SJSA1 (cell line): Measurements from ENCODE around the gene MCCD1. TPM values are rescaled to one million over a fixed set of nuclear protein-coding genes. Genes with fewer than 3 reads are reported as not detected.
A peak's percentile ranks its signal among the peaks of the same experiment; 100 is the strongest.
"Not testable (repeated sequence)": the region's sequence is repeated elsewhere in the genome, so short reads cannot be mapped to it uniquely, and the experiment has no call there.

Source experiments
- DNase-seq, 2 experiments: peaks; one replicate each; pipeline ENCODE4 v3.0.0-alpha.2; 2015 to 2020; ENCODE audit warnings: low spot score in 2 of 2, low read depth in 1 of 2
- H3K27ac ChIP-seq: fragments of 250-450 bp; sonication (Bioruptor Pico); 2 replicates; pipeline ENCODE4 v1.5.1; 2020; ENCODE audit warnings: mild to moderate bottlenecking, moderate library complexity
- H3K27me3 ChIP-seq: fragments of 250-450 bp; sonication (Bioruptor Pico); replicated peaks from 2 replicates; pipeline ENCODE4 v1.5.1; 2020; ENCODE audit warnings: mild to moderate bottlenecking, moderate library complexity
- H3K36me3 ChIP-seq: fragments of 250-450 bp; sonication (Bioruptor Pico); 2 replicates; pipeline ENCODE4 v1.5.1; 2020; ENCODE audit warnings: mild to moderate bottlenecking
- H3K4me1 ChIP-seq: fragments of 250-450 bp; sonication (Bioruptor Pico); replicated peaks from 2 replicates; pipeline ENCODE4 v1.6.1; 2021; ENCODE audit warnings: mild to moderate bottlenecking
- H3K4me3 ChIP-seq: fragments of 250-450 bp; sonication (Bioruptor Pico); 2 replicates; pipeline ENCODE4 v1.5.1; 2020; ENCODE audit warnings: mild to moderate bottlenecking
- H3K9me3 ChIP-seq: fragments of 250-450 bp; sonication (Bioruptor Pico); replicated peaks from 2 replicates; pipeline ENCODE4 v1.5.1; 2020; ENCODE audit warnings: mild to moderate bottlenecking
- total RNA-seq: library from RNA; depleted of rRNA; stranded (reverse); fragments of >200 nt; shearing (Covaris generic); gene quantifications from 2 replicates; pipeline ENCODE4 v1.2.3, GENCODE V29; 2014

MCCD1 gene
- total RNA-seq, 1 experiment from 2014 or later: not detected

- Histone ChIP-seq H3K4me3 (peak overlapping the region; percentile 54), H3K4me1 (peaks cover 26% of the 10 kb centered on the region), H3K27me3 (no peaks in the 10 kb centered on the region), H3K27ac (peak overlapping the region; percentile 87), H3K9me3 (no peaks in the 10 kb centered on the region), H3K36me3 (peaks cover 3% of the 10 kb centered on the region; the same call in 1 of the 2 replicates)
- DNase-seq: peak; percentile 81 to 85
These were observed 33.2 kb upstream of the MCCD1 start for GRCh38 chr6:31495580-31495979.

- not testable (repeated sequence) for H3K4me3 ChIP-seq, H3K36me3 ChIP-seq, H3K27ac ChIP-seq, DNase-seq, H3K9me3 ChIP-seq, H3K27me3 ChIP-seq
- peaks cover 24% of the 10 kb centered on the region for H3K4me1 ChIP-seq
These were observed 31.9 kb upstream of the MCCD1 start for GRCh38 chr6:31496826-31497225.

- peak; percentile 73 to 74 for DNase-seq
- Histone ChIP-seq H3K9me3 (no peaks in the 10 kb centered on the region), H3K27ac (no peak within 1 kb of the TSS)
These were observed 31.0 kb upstream of the MCCD1 start, which contains the start of gene MICB for GRCh38 chr6:31497531-31498476. Gene MICB, plus strand, starts transcription at chr6:31498145. Its CDS starts 49 bp downstream, at chr6:31498194.

DNA sequence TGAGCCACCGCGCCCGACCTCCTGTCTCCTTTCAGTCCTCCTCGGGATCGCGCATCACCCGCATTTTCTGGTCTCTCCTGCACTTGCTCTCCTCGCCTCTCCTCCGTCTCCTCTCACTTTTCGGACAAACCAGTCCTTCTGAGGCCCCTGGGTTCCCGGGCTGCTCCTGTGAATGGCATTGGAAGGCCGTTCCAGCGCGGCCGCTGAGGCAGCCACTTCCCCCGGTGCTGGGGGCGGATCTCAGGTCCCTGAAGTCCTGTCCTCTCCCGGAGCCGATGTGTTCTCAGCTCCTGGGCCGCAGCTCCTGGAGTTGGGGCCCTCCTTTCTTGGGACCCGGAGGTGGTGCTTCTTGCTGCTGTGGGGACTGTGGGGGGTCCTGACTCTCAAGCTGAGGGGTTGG, 30.0 kb upstream of the MCCD1 start:
- H3K4me3 ChIP-seq: no peak overlapping the region
- peaks cover 22% of the 10 kb centered on the region for H3K4me1 ChIP-seq
- H3K27me3 ChIP-seq: no peaks in the 10 kb centered on the region
- no peak for DNase-seq
- H3K9me3 ChIP-seq: no peaks in the 10 kb centered on the region
- H3K36me3 ChIP-seq: peaks cover 10% of the 10 kb centered on the region; the same call in 1 of the 2 replicates
- no peak overlapping the region for H3K27ac ChIP-seq

More at GRCh38 chr6:31497531-31498476, 31.0 kb upstream of the MCCD1 start, which contains the start of gene MICB:
- peak within 1 kb of the TSS; percentile 43 for H3K4me3 ChIP-seq
- H3K4me1 ChIP-seq: peaks cover 22% of the 10 kb centered on the region
- H3K27me3 ChIP-seq: no peaks in the 10 kb centered on the region
- peaks cover 10% of the 10 kb centered on the region; the same call in 1 of the 2 replicates for H3K36me3 ChIP-seq

GRCh38 chr6:31499648-31500047, 29.1 kb upstream of the MCCD1 start:
- Histone ChIP-seq H3K4me1 (peaks cover 22% of the 10 kb centered on the region), H3K36me3 (peaks cover 10% of the 10 kb centered on the region; the same call in 1 of the 2 replicates)
- not testable (repeated sequence) for H3K27ac ChIP-seq, H3K4me3 ChIP-seq, H3K9me3 ChIP-seq, DNase-seq, H3K27me3 ChIP-seq

DNA sequence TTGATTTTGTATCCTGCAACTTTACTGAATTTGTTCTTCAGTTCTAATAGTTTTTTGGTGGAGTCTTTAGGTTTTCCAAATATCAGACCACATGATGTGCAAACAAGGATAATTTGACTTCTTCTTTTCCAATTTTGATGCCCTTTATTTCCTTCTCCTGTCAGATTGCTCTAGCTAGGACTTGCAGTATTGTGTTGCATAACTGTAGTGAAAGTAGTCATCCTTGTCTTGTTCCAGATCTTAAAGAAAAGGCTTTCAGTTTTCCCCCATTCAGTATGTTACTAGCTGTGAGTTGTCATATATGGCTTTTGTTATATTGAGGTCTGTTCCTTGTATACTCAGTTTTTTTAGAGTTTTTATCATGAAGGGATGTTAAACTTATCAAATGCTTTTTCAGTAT, 26.2 kb upstream of the MCCD1 start:
- H3K36me3 ChIP-seq: peaks cover 31% of the 10 kb centered on the region
- no peak overlapping the region for H3K4me3 ChIP-seq
- no peaks in the 10 kb centered on the region for H3K27me3 ChIP-seq
- no peak overlapping the region for H3K27ac ChIP-seq
- peaks cover 5% of the 10 kb centered on the region; the same call in 1 of the 2 replicates for H3K4me1 ChIP-seq
- DNase-seq: no peak
- H3K9me3 ChIP-seq: no peaks in the 10 kb centered on the region

DNA sequence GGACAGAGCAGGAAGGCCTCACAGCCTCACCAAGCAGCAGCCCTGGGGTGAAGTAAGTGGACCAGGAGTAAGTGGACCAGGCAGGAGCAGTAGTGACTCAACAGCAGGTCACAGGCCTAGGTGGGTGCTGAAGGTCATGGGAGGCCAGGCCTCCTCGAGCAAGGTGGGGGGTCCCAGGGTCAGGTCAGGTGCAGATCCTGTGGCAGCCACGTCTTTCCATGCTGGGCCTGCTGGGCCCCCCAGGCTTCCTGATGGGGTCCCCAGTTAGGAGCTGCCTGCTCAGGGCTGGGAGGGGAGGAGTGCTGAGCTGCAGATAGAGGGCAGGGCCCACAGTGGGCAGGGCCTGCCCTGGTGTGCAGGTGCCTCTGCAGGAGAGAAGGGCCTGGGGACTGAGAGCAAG, 19.7 kb upstream of the MCCD1 start:
- not testable (repeated sequence) for H3K4me3 ChIP-seq, H3K27ac ChIP-seq, H3K9me3 ChIP-seq, H3K4me1 ChIP-seq, H3K27me3 ChIP-seq, DNase-seq
- H3K36me3 ChIP-seq: peaks cover 48% of the 10 kb centered on the region

DNA sequence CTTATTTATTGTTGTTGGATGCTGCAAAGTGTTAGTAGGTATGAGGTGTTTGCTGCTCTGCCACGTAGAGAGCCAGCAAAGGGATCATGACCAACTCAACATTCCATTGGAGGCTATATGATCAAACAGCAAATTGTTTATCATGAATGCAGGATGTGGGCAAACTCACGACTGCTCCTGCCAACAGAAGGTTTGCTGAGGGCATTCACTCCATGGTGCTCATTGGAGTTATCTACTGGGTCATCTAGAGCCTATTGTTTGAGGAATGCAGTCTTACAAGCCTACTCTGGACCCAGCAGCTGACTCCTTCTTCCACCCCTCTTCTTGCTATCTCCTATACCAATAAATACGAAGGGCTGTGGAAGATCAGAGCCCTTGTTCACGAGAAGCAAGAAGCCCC, 18.8 kb upstream of the MCCD1 start:
- no peak for DNase-seq
- Histone ChIP-seq H3K27ac (no peak overlapping the region), H3K4me3 (no peak overlapping the region), H3K36me3 (peaks cover 48% of the 10 kb centered on the region), H3K4me1 (peaks cover 8% of the 10 kb centered on the region), H3K27me3 (no peaks in the 10 kb centered on the region), H3K9me3 (no peaks in the 10 kb centered on the region)

GRCh38 chr6:31513456-31514165, 15.2 kb upstream of the MCCD1 start:
- Histone ChIP-seq H3K4me1 (peaks cover 8% of the 10 kb centered on the region), H3K36me3 (peaks cover 22% of the 10 kb centered on the region), H3K4me3 (no peak overlapping the region), H3K27me3 (no peaks in the 10 kb centered on the region), H3K27ac (no peak overlapping the region), H3K9me3 (no peaks in the 10 kb centered on the region)
- DNase-seq: no peak

DNA sequence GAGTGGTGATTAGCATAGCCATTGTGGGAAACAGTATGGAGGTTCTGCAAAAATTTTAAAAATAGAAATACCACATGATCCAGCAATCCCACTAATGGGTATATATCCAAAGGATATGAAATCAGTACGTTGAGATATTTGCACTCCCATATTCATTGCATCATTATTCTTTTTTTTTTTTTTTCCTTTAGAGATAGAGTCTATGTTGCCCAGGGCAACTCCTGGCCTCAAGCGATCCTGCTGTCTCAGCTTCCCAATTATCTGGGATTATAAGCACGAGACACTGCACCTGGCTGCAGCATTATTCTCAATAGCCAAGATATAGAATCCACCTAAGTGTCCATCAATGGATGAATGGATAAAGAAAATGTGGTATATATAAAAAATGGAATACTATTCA, 6.9 kb upstream of the MCCD1 start:
- no peaks in the 10 kb centered on the region for H3K9me3 ChIP-seq
- no peak overlapping the region for H3K27ac ChIP-seq
- H3K36me3 ChIP-seq: no peaks in the 10 kb centered on the region
- H3K4me1 ChIP-seq: peaks cover 16% of the 10 kb centered on the region
- no peaks in the 10 kb centered on the region for H3K27me3 ChIP-seq
- no peak for DNase-seq
- H3K4me3 ChIP-seq: no peak overlapping the region

DNA sequence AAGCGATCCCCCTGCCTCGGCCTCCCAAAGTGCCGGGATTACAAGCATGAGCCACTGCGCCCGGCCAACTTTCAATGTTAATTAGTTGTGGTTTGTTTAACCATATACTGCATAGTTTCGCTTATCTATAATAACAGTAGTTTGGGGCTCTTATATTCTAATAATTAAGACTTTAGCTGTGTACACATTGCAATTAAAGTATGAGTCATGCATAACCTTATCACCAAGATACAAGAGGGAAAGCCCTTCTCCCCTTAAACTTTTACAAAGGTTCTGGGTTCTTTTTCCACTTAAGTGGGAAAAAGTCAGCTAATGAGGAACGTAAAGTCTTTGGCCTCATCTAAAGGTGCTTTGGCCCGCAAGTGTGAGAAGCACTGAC, 3.2 kb upstream of the MCCD1 start:
- Histone ChIP-seq H3K4me1 (peaks cover 28% of the 10 kb centered on the region), H3K27me3 (no peaks in the 10 kb centered on the region), H3K27ac (peak overlapping the region; percentile 64), H3K36me3 (peaks cover 16% of the 10 kb centered on the region), H3K4me3 (no peak overlapping the region), H3K9me3 (no peaks in the 10 kb centered on the region)
- DNase-seq: no peak

DNA sequence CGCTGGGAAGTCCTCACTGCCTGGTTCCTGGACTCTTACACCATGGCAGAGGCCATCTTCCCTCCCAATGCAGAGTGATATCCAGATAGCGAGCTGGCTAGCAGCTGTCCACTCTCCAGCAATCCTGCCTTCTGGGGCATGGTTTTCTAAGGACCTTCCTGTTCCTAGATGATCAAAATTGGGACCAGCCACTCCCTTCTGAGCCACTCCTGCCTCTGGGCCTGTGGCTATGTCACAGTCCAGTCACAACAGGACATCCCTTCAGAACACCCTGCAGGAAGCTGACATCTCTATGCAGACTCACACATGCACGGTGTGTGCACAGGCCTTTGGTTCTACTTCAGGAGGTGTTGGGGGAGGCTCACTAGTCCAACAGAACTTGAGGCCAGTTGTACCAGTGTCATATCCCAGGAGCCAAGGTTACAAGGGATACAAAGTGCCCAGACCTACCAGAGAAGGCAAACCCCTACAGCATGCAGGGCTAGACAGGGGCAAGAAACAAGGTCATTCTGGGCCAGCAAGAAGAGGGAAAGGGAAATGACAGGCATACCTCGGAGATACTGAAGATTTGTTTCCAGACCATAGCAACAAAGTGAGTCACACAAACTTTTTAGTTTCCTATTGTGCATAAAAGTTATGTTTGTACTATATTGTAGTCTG, 2.7 kb upstream of the MCCD1 start:
- Histone ChIP-seq H3K27me3 (no peaks in the 10 kb centered on the region), H3K36me3 (peaks cover 21% of the 10 kb centered on the region), H3K27ac (peak overlapping the region; percentile 64), H3K4me3 (no peak overlapping the region), H3K4me1 (peaks cover 28% of the 10 kb centered on the region), H3K9me3 (no peaks in the 10 kb centered on the region)
- DNase-seq: peak in 1 of 2 experiments; percentile 74

GRCh38 chr6:31528307-31528777, 420 bp upstream of the MCCD1 start:
- H3K4me3 ChIP-seq: no peak overlapping the region
- H3K27me3 ChIP-seq: no peaks in the 10 kb centered on the region
- H3K4me1 ChIP-seq: peaks cover 28% of the 10 kb centered on the region
- H3K36me3 ChIP-seq: peaks cover 42% of the 10 kb centered on the region
- H3K9me3 ChIP-seq: no peaks in the 10 kb centered on the region
- no peak overlapping the region for H3K27ac ChIP-seq
- DNase-seq: no peak
